ENCODE data around the gene ERCC4. TPM values are rescaled to one million over a fixed set of nuclear protein-coding genes. Genes with fewer than 3 reads are reported as not detected.

The ERCC4 gene
- total RNA-seq (10 to 100 TPM in 1 of 4 donors, 1 to 10 TPM in 3; 6.8 to 10.8 (median 8.8) TPM), polyA plus RNA-seq (1 to 10 TPM; 2.4 to 8.7 (median 2.5) TPM)
- long read RNA-seq, donor 1, partial matches to known transcripts = 2 of 4 reads
- long read RNA-seq, donor 1, other reads (novel, unspliced or antisense) = 0 of 4 reads
- long read RNA-seq, donor 2, full-length matches to known transcripts = 16 of 20 reads
- long read RNA-seq, donor 2, partial matches to known transcripts = 0 of 20 reads
- long read RNA-seq, donor 2, other reads (novel, unspliced or antisense) = 4 of 20 reads

DNA sequence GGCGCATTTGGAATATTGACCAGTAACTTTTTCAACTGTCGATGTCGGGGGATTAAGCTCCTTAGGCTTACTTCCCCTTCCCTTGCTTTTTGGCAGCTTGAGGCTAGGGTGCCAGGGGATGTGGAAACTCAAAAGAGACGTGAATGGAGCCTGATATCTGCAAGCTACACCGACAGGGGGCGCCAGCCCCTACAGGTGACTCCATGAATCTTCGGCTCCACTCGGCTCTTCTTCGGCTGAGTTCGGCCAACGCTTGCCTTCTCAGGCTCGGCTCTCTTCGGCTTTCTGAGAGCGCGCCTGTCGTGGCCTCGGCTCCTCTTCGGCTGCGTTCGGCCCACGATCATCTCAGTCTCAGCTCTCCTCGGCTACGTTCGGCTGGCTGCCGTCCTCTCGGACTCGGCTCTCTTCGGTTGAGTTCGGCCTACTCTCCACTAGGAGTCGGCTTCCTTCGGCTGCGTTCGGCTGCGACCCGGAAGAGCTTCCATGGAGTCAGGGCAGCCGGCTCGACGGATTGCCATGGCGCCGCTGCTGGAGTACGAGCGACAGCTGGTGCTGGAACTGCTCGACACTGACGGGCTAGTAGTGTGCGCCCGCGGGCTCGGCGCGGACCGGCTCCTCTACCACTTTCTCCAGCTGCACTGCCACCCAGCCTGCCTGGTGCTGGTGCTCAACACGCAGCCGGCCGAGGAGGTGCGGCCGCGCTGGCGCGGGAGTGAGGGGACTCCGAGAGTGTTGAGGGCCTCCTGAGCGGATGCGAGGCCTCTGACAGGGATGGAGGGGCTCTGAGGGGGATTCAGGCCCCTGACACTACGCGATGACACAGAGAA is at the start of gene ERCC4:
ERCC4 (plus strand) TSS at position 472 of the 827 bp plus-strand sequence; CDS start at position 484, 12 bp downstream.
- Histone ChIP-seq H3K27ac (peak within 1 kb of the TSS; percentile 90), H3K4me1 (peaks cover 25% of the 10 kb centered on the region), H3K9me3 (no peaks in the 10 kb centered on the region), H3K4me3 (peak within 1 kb of the TSS; percentile 96), H3K36me3 (ENCODE audit: insufficient read depth in 1 of 2, low read depth in 1 of 2) (peaks cover 4 to 18% of the 10 kb centered on the region in 2 donors), H3K27me3 (ENCODE audit: insufficient read depth in 3 of 3, low read length in 2 of 3) (no peaks in the 10 kb centered on the region)
- TF ChIP-seq, protein P1, sequence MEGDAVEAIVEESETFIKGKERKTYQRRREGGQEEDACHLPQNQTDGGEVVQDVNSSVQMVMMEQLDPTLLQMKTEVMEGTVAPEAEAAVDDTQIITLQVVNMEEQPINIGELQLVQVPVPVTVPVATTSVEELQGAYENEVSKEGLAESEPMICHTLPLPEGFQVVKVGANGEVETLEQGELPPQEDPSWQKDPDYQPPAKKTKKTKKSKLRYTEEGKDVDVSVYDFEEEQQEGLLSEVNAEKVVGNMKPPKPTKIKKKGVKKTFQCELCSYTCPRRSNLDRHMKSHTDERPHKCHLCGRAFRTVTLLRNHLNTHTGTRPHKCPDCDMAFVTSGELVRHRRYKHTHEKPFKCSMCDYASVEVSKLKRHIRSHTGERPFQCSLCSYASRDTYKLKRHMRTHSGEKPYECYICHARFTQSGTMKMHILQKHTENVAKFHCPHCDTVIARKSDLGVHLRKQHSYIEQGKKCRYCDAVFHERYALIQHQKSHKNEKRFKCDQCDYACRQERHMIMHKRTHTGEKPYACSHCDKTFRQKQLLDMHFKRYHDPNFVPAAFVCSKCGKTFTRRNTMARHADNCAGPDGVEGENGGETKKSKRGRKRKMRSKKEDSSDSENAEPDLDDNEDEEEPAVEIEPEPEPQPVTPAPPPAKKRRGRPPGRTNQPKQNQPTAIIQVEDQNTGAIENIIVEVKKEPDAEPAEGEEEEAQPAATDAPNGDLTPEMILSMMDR (IDR thresholded peaks at IDR 0.05) = peak; percentile 85
- intact Hi-C loops (cut with DNase I) = loop anchor here (5.0 to 10.0 kb wide), 7 partner anchors 53 to 605 kb away; partner anchors contain the start of gene MRTFB (in 2 of the 2)
- DNase-seq (peak; percentile 100), ATAC-seq (peak; percentile 96 to 99 (median 98))
- 0 to 1% (median 0%) methylated on average over 62 to 64 of the region's 64 CpGs for WGBS, 3 donors

DNA sequence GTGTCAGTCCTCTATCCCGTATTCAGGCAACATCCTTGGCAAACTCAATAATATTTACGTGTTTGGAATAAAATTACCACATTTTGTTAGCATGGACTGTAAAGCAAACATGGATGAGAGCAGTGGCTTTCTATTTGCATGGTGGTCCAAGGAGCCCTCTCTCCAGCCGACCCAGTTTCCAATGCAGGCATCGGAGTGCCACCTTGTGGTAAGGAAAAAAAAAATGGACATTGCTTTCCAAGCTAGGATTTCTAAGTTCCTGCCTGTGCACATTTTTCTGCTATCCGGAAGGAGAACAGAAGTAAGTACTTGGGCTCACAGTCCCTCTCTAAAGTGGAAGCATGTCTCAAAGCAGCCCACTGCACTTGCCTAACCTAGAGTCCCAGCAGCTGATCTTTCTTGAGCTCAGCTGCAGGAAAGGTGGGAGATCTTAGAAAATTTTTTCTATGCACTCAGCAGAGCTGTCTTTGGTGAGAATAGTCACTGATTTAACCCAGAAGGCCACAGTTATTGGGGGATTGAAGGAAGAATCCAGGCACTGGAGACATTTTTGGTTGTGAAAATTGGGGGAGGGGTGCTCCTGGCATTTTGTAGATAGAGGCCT is 46.0 kb upstream of the ERCC4 start:
- intact Hi-C loops (cut with DNase I) = no loop called here
- Histone ChIP-seq H3K27me3 (ENCODE audit: insufficient read depth in 3 of 3, low read length in 2 of 3) (peaks cover 0 to 1% (median 0%) of the 10 kb centered on the region in 3 donors), H3K36me3 (ENCODE audit: insufficient read depth in 1 of 2, low read depth in 1 of 2) (no peaks in the 10 kb centered on the region), H3K4me1 (no peaks in the 10 kb centered on the region), H3K4me3 (no peak overlapping the region), H3K27ac (no peak overlapping the region), H3K9me3 (no peaks in the 10 kb centered on the region)
- WGBS, 3 donors = 14 to 18% (median 17%) methylated on average over 5 of the region's 5 CpGs
- ATAC-seq (no peak), DNase-seq (no peak)
- TF ChIP-seq, protein P1 (IDR thresholded peaks at IDR 0.05) = peak; percentile 27

DNA sequence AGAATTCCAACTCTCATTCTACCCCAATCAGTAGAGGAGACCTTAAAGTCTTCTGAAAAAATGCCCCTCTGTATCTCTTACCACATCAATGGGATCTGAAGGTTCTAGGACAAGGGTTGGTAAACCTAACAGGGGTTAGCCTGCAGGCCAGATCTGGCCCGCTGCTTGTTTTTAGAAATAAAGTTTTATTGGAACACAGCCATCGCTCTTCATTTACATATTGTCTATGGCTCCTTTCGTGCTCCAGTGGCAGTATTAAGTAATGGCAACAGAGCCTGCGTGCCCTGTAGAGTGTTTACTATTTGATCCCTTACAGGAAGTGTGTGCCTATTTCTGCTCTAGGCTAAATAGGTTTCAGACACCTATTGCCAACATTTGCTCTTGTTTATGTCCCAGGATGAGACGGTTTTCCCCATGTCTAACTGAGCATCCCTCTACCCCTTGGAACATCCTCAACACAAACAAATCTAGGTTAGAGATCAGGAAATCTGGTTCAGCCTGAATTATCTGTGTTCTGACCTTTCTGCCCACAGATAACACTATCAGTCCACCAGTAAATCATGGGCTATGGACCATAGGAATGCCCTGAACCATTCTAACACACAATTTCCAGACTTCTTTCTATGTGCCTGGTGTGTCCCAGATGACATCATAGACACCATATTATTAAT is 44.2 kb upstream of the ERCC4 start:
- intact Hi-C loops (cut with DNase I) = no loop called here
- H3K4me3 ChIP-seq = no peak overlapping the region
- 83 to 86% (median 85%) methylated on average over 5 of the region's 5 CpGs for WGBS, 3 donors
- TF ChIP-seq, protein P1 (IDR thresholded peaks at IDR 0.05) = no peak
- H3K36me3 ChIP-seq (ENCODE audit: insufficient read depth in 1 of 2, low read depth in 1 of 2) = no peaks in the 10 kb centered on the region
- ATAC-seq = no peak
- peaks cover 0 to 1% (median 0%) of the 10 kb centered on the region in 3 donors for H3K27me3 ChIP-seq (ENCODE audit: insufficient read depth in 3 of 3, low read length in 2 of 3)
- H3K27ac ChIP-seq = no peak overlapping the region
- no peak for DNase-seq
- no peaks in the 10 kb centered on the region for H3K9me3 ChIP-seq
- no peaks in the 10 kb centered on the region for H3K4me1 ChIP-seq

DNA sequence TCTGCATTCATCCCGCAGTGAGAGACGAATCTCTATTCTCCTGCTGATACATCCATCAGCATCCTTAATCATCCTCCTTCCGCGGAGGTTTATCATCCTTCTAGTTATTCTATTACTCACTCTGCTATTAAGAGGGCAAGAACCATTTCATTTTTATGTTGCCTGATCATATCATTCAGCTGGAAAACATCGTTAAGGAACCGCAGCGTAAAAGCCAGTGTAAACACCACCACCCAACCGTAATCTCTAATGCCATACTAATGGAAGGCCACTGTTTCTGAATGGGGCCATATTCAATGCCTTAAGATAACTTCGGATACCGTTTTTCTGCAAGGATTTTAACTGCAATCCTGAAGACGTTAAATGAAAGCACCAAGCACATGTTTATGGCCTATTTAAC is 36.7 kb upstream of the ERCC4 start:
- no peaks in the 10 kb centered on the region for H3K4me1 ChIP-seq
- no peak overlapping the region for H3K27ac ChIP-seq
- no peaks in the 10 kb centered on the region for H3K9me3 ChIP-seq
- intact Hi-C loops (cut with DNase I) = no loop called here
- 75 to 82% (median 77%) methylated on average over 11 of the region's 11 CpGs for WGBS, 3 donors
- no peaks in the 10 kb centered on the region for H3K36me3 ChIP-seq (ENCODE audit: insufficient read depth in 1 of 2, low read depth in 1 of 2)
- DNase-seq (no peak), ATAC-seq (no peak)
- TF ChIP-seq, protein P1 (IDR thresholded peaks at IDR 0.05) = no peak
- H3K4me3 ChIP-seq = no peak overlapping the region
- H3K27me3 ChIP-seq (ENCODE audit: insufficient read depth in 3 of 3, low read length in 2 of 3) = peaks cover 0 to 1% (median 0%) of the 10 kb centered on the region in 3 donors
